HepG2 (cell line): ENCODE measurements around the gene CPZ.

Source experiments
- CTCF ChIP-seq: sonication (generic); formaldehyde crosslinking; IDR thresholded peaks from 2 replicates; pipeline ENCODE4 v1.5.0; 2020; ENCODE audit warnings: mild to moderate bottlenecking, missing genetic modification reagents, moderate library complexity
- EZH2 ChIP-seq: conservative IDR thresholded peaks from 2 replicates; pipeline ENCODE4 v1.6.1; 2012; ENCODE audit warnings: mild to moderate bottlenecking, low read depth, low read length, moderate library complexity
- HOXA5 ChIP-seq: sonication (generic); formaldehyde crosslinking; IDR thresholded peaks from 2 replicates; pipeline ENCODE4 v1.4.0; 2020; ENCODE audit warnings: missing genetic modification reagents
- JUND ChIP-seq: sonication (generic); formaldehyde crosslinking; IDR thresholded peaks from 2 replicates; pipeline ENCODE4 v1.8.0; 2022; ENCODE audit warnings: mild to moderate bottlenecking, missing genetic modification reagents
- KLF6 ChIP-seq: IDR thresholded peaks from 2 replicates; pipeline ENCODE4 v1.8.0; 2016; ENCODE audit warnings: missing biosample characterization, missing genetic modification reagents
- MAF1 ChIP-seq: sonication (generic); formaldehyde crosslinking; IDR thresholded peaks from 2 replicates; pipeline ENCODE4 v1.5.0; 2020; ENCODE audit warnings: missing genetic modification reagents, borderline replicate concordance
- NBN ChIP-seq: fragments of 450-650 bp; conservative IDR thresholded peaks from 2 replicates; pipeline ENCODE4 v1.6.1; 2017
- NCOA1 ChIP-seq: sonication (generic); formaldehyde crosslinking; IDR thresholded peaks from 2 replicates; pipeline ENCODE4 v1.9.0; 2021; ENCODE audit warnings: missing genetic modification reagents
- NR3C1 ChIP-seq: sonication (generic); formaldehyde crosslinking; IDR thresholded peaks from 2 replicates; pipeline ENCODE4 v1.4.0; 2020; ENCODE audit warnings: missing genetic modification reagents
- POLR2AphosphoS5 ChIP-seq: IDR thresholded peaks from 2 replicates; pipeline ENCODE4 v1.6.1; 2012; ENCODE audit warnings: low read depth, low read length
- TCF7L2 ChIP-seq: IDR thresholded peaks from 2 replicates; pipeline ENCODE4 v1.6.1; 2011; ENCODE audit warnings: mild to moderate bottlenecking, low read depth, low read length, moderate library complexity
- ZBTB21 ChIP-seq: sonication (generic); formaldehyde crosslinking; IDR thresholded peaks from 2 replicates; pipeline ENCODE4 v1.4.0; 2020; ENCODE audit warnings: missing genetic modification reagents
- ZBTB42 ChIP-seq: sonication (generic); formaldehyde crosslinking; IDR thresholded peaks from 2 replicates; pipeline ENCODE4 v1.5.0; 2020; ENCODE audit warnings: mild to moderate bottlenecking, missing genetic modification reagents

- TF ChIP-seq NBN = no peak
- TF ChIP-seq ZBTB21 (CRISPR knock-in tag) = no peak
- no peak for TF ChIP-seq POLR2AphosphoS5
- TF ChIP-seq ZBTB42 (CRISPR knock-in tag) = no peak
- TF ChIP-seq MAF1 = no peak
- TF ChIP-seq CTCF (CRISPR knock-in tag) = no peak
- no peak for TF ChIP-seq NCOA1 (CRISPR knock-in tag)
- no peak for TF ChIP-seq NR3C1 (CRISPR knock-in tag)
- no peak for TF ChIP-seq TCF7L2
- no peak for TF ChIP-seq EZH2
- no peak for TF ChIP-seq JUND
- no peak for TF ChIP-seq KLF6 (CRISPR knock-in tag)
- TF ChIP-seq HOXA5 (CRISPR knock-in tag) = no peak
These were observed 2.1 kb upstream of the CPZ start for GRCh38 chr4:8590546-8590880.
